C4-2B (cell line): Measurements from ENCODE around the gene TWIST2.

Source experiments
- H3K27ac ChIP-seq: fragments of 450-650 bp; 2 replicates; pipeline ENCODE4 v1.5.1; 2017
- ZFX ChIP-seq: fragments of 450-650 bp; IDR thresholded peaks from 2 replicates; pipeline ENCODE4 v1.6.1; 2017
- TF ChIP-seq, protein P1 (sequence below): fragments of 450-650 bp; conservative IDR thresholded peaks from 2 replicates; pipeline ENCODE4 v1.5.1; 2017; ENCODE audit warnings: mild to moderate bottlenecking

The TWIST2 gene

DNA sequence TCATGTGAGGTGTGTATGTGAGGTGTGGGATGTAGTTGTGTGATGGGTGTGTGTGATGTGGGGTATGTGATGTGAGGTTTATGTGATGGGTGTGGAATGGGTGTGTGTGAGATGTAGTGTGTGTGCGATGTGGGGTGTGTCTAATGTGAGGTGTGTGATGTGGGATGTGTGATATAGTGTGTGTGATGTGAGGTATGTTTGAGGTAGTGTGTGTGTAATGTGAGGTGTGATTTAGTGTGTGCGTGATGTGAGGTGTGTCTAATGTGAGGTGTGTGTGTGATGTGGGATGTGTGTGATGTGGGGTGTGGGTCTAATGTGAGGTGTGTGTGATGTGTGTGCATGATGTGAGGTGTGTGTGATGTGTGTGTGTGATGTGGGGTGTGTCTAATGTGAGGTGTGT, 55.3 kb downstream of the TWIST2 start:
- TF ChIP-seq ZFX = no peak
- TF ChIP-seq, protein P1, sequence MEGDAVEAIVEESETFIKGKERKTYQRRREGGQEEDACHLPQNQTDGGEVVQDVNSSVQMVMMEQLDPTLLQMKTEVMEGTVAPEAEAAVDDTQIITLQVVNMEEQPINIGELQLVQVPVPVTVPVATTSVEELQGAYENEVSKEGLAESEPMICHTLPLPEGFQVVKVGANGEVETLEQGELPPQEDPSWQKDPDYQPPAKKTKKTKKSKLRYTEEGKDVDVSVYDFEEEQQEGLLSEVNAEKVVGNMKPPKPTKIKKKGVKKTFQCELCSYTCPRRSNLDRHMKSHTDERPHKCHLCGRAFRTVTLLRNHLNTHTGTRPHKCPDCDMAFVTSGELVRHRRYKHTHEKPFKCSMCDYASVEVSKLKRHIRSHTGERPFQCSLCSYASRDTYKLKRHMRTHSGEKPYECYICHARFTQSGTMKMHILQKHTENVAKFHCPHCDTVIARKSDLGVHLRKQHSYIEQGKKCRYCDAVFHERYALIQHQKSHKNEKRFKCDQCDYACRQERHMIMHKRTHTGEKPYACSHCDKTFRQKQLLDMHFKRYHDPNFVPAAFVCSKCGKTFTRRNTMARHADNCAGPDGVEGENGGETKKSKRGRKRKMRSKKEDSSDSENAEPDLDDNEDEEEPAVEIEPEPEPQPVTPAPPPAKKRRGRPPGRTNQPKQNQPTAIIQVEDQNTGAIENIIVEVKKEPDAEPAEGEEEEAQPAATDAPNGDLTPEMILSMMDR = no peak

DNA sequence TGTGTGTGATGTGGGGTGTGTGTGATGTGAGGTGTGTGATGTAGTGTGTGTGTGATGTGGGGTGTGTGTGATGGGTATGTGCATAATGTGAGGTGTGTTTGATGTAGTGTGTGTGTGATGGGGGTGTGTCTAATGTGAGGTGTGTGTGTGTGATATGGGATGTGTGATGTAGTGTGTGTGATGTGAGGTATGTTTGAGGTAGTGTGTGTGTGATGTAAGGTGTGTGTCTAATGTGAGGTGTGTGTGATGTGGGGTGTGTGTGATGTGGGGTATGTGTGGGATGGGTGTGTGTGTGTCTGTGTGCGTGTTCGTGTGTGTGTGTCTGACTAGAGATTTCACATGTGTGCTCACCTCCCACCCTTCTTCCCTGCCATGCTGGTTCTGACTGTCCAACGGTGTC, 56.3 kb downstream of the TWIST2 start:
- H3K27ac ChIP-seq = no peak overlapping the region
- no peak for TF ChIP-seq ZFX
- TF ChIP-seq, protein P1 = no peak

More for the DNA sequence above, 55.3 kb downstream of the TWIST2 start:
- no peak overlapping the region for H3K27ac ChIP-seq

DNA sequence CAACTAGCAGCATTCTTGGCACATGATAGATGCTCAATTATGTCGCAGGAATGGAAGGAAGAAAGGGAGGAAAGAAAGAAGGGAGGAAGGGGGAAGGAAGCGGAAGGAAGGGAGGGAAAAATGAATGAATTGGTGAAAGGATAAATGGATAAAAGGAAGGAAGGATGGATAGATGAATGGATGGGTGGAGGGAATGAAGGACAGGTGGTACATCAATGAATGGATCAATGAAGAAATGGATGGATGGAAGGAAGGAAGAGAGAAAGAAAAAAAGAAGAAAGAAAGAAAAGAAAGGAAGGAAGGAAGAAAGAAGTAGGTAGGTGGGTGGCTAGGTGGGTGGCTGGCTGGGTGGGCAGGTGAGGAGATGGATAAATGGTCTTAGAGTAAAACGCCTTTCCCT, 56.8 kb downstream of the TWIST2 start:
- H3K27ac ChIP-seq = no peak overlapping the region
- TF ChIP-seq, protein P1 = no peak
- TF ChIP-seq ZFX = no peak

DNA sequence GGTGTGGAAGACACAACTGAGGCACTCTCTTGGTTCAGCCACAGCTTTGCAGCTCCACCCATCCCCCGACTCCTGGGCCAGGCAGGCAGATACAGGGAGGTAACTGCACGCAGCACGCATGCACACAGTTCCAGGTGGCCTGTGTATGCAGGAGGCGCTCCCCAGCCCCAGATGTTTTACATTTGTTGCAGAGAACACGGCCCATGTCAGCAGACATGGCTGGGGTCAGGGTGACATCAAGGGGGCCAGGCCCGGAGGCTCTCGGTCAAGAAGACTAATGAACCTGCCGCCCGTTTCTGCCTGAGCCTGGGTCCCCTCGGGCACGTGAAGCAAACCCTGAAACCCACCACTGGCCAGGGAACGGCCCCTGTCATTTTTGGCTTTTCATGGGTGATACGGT, 57.3 kb downstream of the TWIST2 start:
- no peak overlapping the region for H3K27ac ChIP-seq

DNA sequence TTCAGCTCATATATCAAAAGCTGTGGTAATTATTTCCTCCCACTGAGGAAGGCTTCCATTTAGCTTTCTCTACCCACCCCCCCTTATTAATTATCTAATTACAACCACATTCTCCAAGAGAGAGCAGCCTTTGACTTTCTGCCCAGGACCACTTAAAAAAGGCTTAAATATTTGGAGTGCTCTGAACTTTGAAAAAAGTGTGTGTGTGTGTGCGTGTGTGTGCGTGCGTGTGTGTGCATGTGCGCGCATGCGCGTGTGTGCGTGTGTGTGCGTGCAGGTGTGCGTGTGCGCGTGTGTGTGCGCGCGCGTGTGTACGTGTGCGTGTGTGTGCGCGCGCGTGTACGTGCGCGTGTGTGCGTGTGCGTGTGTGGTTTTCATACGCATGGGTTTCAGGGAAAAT, 57.8 kb downstream of the TWIST2 start:
- TF ChIP-seq, protein P1 = no peak
- no peak for TF ChIP-seq ZFX
- H3K27ac ChIP-seq = no peak overlapping the region

More for the DNA sequence above, 57.3 kb downstream of the TWIST2 start:
- TF ChIP-seq ZFX = no peak
- TF ChIP-seq, protein P1 = no peak

DNA sequence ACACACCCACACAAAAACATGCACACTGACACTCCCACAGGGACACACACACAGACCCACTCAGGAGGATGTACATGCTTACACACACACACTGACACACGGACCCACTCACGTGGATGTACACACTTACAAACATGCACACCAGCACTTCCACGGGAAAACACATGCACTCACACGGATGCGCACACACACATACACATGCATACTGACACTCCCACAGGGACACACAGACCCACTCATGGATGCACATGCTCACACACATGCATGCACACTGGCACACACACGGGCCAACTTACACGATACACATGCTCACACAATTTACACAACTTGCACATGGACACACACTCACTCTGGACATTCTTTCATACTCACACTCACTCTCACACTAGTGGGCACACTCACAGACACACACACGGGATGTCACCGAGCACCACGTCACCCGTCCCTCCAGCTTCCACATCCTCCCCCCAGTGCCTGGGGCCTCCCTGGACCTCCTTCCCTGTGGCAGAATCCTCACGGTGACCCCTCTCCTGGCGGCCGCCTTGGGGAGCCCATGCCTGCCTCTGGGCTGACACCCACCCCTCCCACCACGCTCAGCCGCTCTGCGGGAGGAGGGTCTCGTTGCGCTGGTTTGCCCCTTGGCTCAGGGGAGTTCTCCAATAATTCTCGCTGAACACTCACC, 58.5 kb downstream of the TWIST2 start:
- TF ChIP-seq, protein P1 = no peak
- no peak for TF ChIP-seq ZFX

DNA sequence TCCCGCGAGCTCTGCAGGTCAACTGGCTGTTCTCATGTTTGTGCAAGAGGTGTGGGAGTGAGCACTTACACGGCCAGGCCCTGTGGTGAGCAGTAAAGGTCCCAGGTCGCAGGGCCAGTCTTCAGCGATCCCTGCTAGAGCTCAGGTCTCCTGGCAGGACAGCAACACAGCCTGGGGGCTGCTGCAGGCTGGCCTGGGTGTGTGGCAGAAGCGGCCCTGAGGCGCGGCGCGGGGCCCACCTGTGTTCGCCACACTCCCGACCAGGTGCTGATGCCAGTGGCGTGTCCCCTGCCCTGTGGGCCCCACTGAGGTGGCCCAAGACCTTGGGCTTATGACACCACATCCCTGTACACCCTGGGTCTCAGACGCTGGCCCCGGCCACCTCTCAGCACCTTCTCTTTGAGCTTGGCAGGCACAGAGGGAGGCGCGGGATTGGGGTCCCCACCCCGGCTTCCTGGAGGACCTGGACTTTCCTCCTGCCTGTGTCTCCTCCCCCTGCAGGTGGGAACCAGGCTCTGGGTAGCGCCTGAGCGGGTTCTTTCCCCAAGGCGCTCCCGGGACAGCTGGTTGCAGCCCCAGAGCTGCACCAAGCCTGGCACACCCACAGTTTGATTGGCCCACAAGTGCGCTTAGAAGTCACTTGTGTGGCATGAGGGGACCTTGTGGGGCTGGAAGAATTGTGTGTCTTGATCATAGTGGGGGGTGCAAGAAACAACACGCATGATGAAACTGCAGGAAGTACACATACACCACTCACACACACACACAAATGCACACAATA, 59.2 kb downstream of the TWIST2 start:
- no peak overlapping the region for H3K27ac ChIP-seq
- TF ChIP-seq ZFX = no peak
- TF ChIP-seq, protein P1 = no peak

More for the DNA sequence above, 58.5 kb downstream of the TWIST2 start:
- H3K27ac ChIP-seq = no peak overlapping the region
